HepG2 (cell line): ENCODE results near the gene CAMK2N2. TPM values are rescaled to one million over a fixed set of nuclear protein-coding genes. Genes with fewer than 3 reads are reported as not detected.

ENCODE experiments used
- ARID2 ChIP-seq: sonication (generic); formaldehyde crosslinking; IDR thresholded peaks from 2 replicates; pipeline ENCODE4 v1.8.1; 2022; ENCODE audit warnings: mild to moderate bottlenecking, missing genetic modification reagents, borderline replicate concordance
- ARNT2 ChIP-seq: sonication (generic); formaldehyde crosslinking; IDR thresholded peaks from 2 replicates; pipeline ENCODE4 v1.8.0; 2022; ENCODE audit warnings: mild to moderate bottlenecking, low read depth, missing genetic modification reagents, moderate library complexity
- CEBPG ChIP-seq: IDR thresholded peaks from 2 replicates; pipeline ENCODE4 v1.6.1; 2016
- CREBL2 ChIP-seq: sonication (generic); formaldehyde crosslinking; IDR thresholded peaks from 2 replicates; pipeline ENCODE4 v1.8.1; 2023; ENCODE audit warnings: missing genetic modification reagents, mild to moderate bottlenecking, borderline replicate concordance
- DMAP1 ChIP-seq: IDR thresholded peaks from 2 replicates; pipeline ENCODE4 v1.6.1; 2016
- E2F2 ChIP-seq: sonication (generic); formaldehyde crosslinking; IDR thresholded peaks from 2 replicates; pipeline ENCODE4 v1.4.0; 2020; ENCODE audit warnings: missing genetic modification reagents, borderline replicate concordance
- ELF1 ChIP-seq: sonication (generic); formaldehyde crosslinking; IDR thresholded peaks from 2 replicates; pipeline ENCODE4 v1.4.0; 2020; ENCODE audit warnings: missing genetic modification reagents
- GATA4 ChIP-seq: sonication (generic); IDR thresholded peaks from 2 replicates; pipeline ENCODE4 v1.6.1; 2016; ENCODE audit warnings: antibody characterized with exemption, low read depth, borderline replicate concordance
- GATAD1 ChIP-seq: IDR thresholded peaks from 2 replicates; pipeline ENCODE4 v1.6.1; 2016; ENCODE audit warnings: missing genetic modification reagents, missing compliant biosample characterization
- IRX3 ChIP-seq: sonication (generic); formaldehyde crosslinking; IDR thresholded peaks from 2 replicates; pipeline ENCODE4 v1.8.1; 2023; ENCODE audit warnings: mild to moderate bottlenecking, low read depth, missing genetic modification reagents, borderline replicate concordance
- JUND ChIP-seq: sonication (generic); formaldehyde crosslinking; IDR thresholded peaks from 2 replicates; pipeline ENCODE4 v1.8.0; 2022; ENCODE audit warnings: mild to moderate bottlenecking, missing genetic modification reagents
- KLF13 ChIP-seq: sonication (generic); formaldehyde crosslinking; IDR thresholded peaks from 2 replicates; pipeline ENCODE4 v1.4.0; 2020; ENCODE audit warnings: mild to moderate bottlenecking, missing genetic modification reagents
- KMT2B ChIP-seq: IDR thresholded peaks from 2 replicates; pipeline ENCODE4 v1.6.1; 2016; ENCODE audit warnings: missing genetic modification reagents, missing compliant biosample characterization
- MEF2D ChIP-seq: sonication (generic); formaldehyde crosslinking; IDR thresholded peaks from 2 replicates; pipeline ENCODE4 v1.5.1; 2020; ENCODE audit warnings: mild to moderate bottlenecking, missing genetic modification reagents
- MIER3 ChIP-seq: IDR thresholded peaks from 2 replicates; pipeline ENCODE4 v1.6.1; 2016; ENCODE audit warnings: missing compliant biosample characterization, borderline replicate concordance
- POLR2A ChIP-seq, 2 experiments: IDR thresholded peaks; 2 replicates each; pipeline ENCODE4 v1.6.1; 2011; ENCODE audit warnings: low read depth in 2 of 2, low read length in 2 of 2, mild to moderate bottlenecking in 1 of 2, moderate library complexity in 1 of 2; ENCODE audit not compliant: insufficient read depth in 1 of 2
- TAF15 ChIP-seq: fragments of 200-400 bp; formaldehyde crosslinking; IDR thresholded peaks from one replicate; pipeline ENCODE4 v1.6.1; 2018; ENCODE audit warnings: mild to moderate bottlenecking, low read depth, low read length; ENCODE audit not compliant: poor library complexity, severe bottlenecking
- TP53 ChIP-seq: sonication (generic); formaldehyde crosslinking; conservative IDR thresholded peaks from 2 replicates; pipeline ENCODE4 v1.4.0; 2020; ENCODE audit warnings: missing genetic modification reagents
- ZBTB20 ChIP-seq: sonication (generic); formaldehyde crosslinking; IDR thresholded peaks from 2 replicates; pipeline ENCODE4 v1.8.1; 2023; ENCODE audit warnings: missing genetic modification reagents, low read depth, mild to moderate bottlenecking, borderline replicate concordance
- ZNF256 ChIP-seq: sonication (generic); formaldehyde crosslinking; conservative IDR thresholded peaks from 2 replicates; pipeline ENCODE4 v1.4.0; 2020; ENCODE audit warnings: missing genetic modification reagents
- ZNF329 ChIP-seq: sonication (generic); formaldehyde crosslinking; IDR thresholded peaks from 2 replicates; pipeline ENCODE4 v1.9.0; 2021; ENCODE audit warnings: low read depth, mild to moderate bottlenecking, missing genetic modification reagents
- ZNF446 ChIP-seq: sonication (generic); formaldehyde crosslinking; IDR thresholded peaks from 2 replicates; pipeline ENCODE4 v1.5.0; 2020; ENCODE audit warnings: mild to moderate bottlenecking, missing genetic modification reagents
- ZNF75D ChIP-seq: sonication (generic); formaldehyde crosslinking; IDR thresholded peaks from 2 replicates; pipeline ENCODE4 v1.8.1; 2023; ENCODE audit warnings: missing genetic modification reagents, mild to moderate bottlenecking, borderline replicate concordance
- ZNF782 ChIP-seq: sonication (generic); formaldehyde crosslinking; IDR thresholded peaks from 2 replicates; pipeline ENCODE4 v1.4.0; 2020; ENCODE audit warnings: missing genetic modification reagents, mild to moderate bottlenecking, borderline replicate concordance
- polyA plus RNA-seq, 8 experiments: library from polyadenylated mRNA; depleted of rRNA in 3 of 8; stranded (reverse) in 7 of 8; unstranded in 1 of 8; fragments of >200 nt; fragmentation: Illumina TruSeq in 4 of 8; extraction: Trizol in 4 of 8; gene quantifications; 2 replicates each; pipeline versions ENCODE4 v1.2.1 to v1.2.3, GENCODE V29; 2011 to 2016; ENCODE audit warnings: low read depth in 4 of 8, missing spikeins in 1 of 8, mixed read lengths in 1 of 8; ENCODE audit not compliant: insufficient read depth in 1 of 8
- total RNA-seq, 5 experiments: library from RNA; depleted of rRNA; stranded (reverse); fragments of >200 nt; fragmentation: Illumina TruSeq; extraction: Trizol; gene quantifications; 2 replicates each; pipeline ENCODE4 v1.2.3, GENCODE V29; 2016; ENCODE audit warnings: low read depth in 1 of 5
- TF ChIP-seq, protein P1 (sequence below): sonication (generic); formaldehyde crosslinking; IDR thresholded peaks from 2 replicates; pipeline ENCODE4 v1.9.0; 2021; ENCODE audit warnings: missing genetic modification reagents, mild to moderate bottlenecking, borderline replicate concordance
- TF ChIP-seq, protein P2 (sequence below): sonication (generic); formaldehyde crosslinking; IDR thresholded peaks from 2 replicates; pipeline ENCODE4 v1.4.0; 2020; ENCODE audit warnings: missing genetic modification reagents, borderline replicate concordance

Gene CAMK2N2
- total and polyA plus RNA-seq, 2 of the 13 experiments (the other 11 are each of a cell fraction or from before 2014, with no cell fraction given): 0.12 to 0.27 TPM

DNA sequence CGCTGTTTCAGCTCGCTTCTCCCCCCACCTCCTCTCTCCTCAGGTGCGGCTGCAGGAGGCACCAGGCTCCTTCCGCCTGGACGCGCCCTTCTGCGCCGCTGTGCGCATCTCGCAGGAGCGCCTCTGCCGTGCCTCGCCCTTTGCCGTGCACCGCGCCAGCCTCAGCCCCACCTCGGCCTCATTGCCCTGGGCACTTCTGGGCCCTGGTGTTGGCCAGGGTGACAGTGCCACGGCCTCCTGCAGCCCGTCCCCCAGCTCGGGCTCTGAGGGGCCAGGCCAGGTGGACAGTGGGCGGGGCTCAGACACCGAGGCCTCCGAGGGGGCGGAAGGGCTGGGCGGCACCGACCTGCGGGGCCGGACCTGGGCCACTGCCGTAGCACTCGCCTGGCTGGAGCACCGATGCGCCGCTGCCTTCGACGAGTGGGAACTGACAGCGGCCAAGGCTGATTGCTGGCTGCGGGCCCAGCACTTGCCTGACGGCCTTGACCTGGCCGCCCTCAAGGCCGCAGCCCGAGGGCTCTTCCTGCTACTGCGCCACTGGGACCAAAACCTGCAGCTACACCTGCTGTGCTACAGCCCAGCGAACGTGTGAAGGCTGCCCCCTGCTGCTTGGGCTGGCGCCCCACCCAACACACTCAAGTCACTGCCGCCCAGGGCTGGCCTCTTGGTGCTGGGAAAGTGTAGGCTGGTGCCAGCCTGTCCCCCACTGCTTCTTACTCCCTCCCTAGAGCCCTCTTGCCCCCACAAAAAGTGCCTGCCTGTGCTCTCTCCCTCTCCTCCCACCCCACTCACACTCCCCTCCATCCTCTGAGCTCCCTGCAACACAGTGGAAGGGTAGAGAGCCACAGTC, 19.7 kb downstream of the CAMK2N2 start (continued):
- TF ChIP-seq DMAP1: peak; percentile 45; the same call in 1 of the 2 replicates
- peak; percentile 54; the same call in 1 of the 2 replicates for TF ChIP-seq CEBPG (CRISPR knock-in tag)
- TF ChIP-seq E2F2 (CRISPR knock-in tag): peak; percentile 38; the same call in 1 of the 2 replicates
- no peak for TF ChIP-seq ZNF446 (CRISPR knock-in tag)
- no peak for TF ChIP-seq JUND (CRISPR knock-in tag)
- no peak for TF ChIP-seq GATA4
- 0 out of 2 replicates have a peak, but pooled peaks have one; percentile 37 for TF ChIP-seq MEF2D (CRISPR knock-in tag)
- no peak for TF ChIP-seq TAF15
- no peak for TF ChIP-seq ZNF75D (CRISPR knock-in tag)
- TF ChIP-seq ARNT2 (CRISPR knock-in tag): peak; percentile 46; the same call in 1 of the 2 replicates
- no peak for TF ChIP-seq KLF13 (CRISPR knock-in tag)
- peak; percentile 74; the same call in 1 of the 2 replicates for TF ChIP-seq GATAD1 (CRISPR knock-in tag)
- TF ChIP-seq MIER3 (CRISPR knock-in tag): peak; percentile 96; the same call in 1 of the 2 replicates
- TF ChIP-seq ZBTB20 (CRISPR knock-in tag): peak; percentile 77; the same call in 1 of the 2 replicates
- TF ChIP-seq IRX3 (CRISPR knock-in tag): peak; percentile 60; the same call in 1 of the 2 replicates
- TF ChIP-seq, protein P1, sequence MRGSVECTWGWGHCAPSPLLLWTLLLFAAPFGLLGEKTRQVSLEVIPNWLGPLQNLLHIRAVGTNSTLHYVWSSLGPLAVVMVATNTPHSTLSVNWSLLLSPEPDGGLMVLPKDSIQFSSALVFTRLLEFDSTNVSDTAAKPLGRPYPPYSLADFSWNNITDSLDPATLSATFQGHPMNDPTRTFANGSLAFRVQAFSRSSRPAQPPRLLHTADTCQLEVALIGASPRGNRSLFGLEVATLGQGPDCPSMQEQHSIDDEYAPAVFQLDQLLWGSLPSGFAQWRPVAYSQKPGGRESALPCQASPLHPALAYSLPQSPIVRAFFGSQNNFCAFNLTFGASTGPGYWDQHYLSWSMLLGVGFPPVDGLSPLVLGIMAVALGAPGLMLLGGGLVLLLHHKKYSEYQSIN (CRISPR knock-in tag): no peak
- no peak for TF ChIP-seq CREBL2
- TF ChIP-seq, protein P2, sequence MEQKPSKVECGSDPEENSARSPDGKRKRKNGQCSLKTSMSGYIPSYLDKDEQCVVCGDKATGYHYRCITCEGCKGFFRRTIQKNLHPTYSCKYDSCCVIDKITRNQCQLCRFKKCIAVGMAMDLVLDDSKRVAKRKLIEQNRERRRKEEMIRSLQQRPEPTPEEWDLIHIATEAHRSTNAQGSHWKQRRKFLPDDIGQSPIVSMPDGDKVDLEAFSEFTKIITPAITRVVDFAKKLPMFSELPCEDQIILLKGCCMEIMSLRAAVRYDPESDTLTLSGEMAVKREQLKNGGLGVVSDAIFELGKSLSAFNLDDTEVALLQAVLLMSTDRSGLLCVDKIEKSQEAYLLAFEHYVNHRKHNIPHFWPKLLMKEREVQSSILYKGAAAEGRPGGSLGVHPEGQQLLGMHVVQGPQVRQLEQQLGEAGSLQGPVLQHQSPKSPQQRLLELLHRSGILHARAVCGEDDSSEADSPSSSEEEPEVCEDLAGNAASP: peak; percentile 96
- peak; percentile 90 for TF ChIP-seq ELF1
- TF ChIP-seq KMT2B (CRISPR knock-in tag): 0 out of 2 replicates have a peak, but pooled peaks have one; percentile 40
- TF ChIP-seq ARID2 (CRISPR knock-in tag): peak; percentile 42; the same call in 1 of the 2 replicates
- no peak for TF ChIP-seq POLR2A (IDR thresholded peaks at IDR 0.05; ENCODE audit: insufficient read depth in 1 of 2, low read depth in 2 of 2, low read length in 2 of 2)
- TF ChIP-seq TP53 (CRISPR knock-in tag): peak; percentile 91
- TF ChIP-seq ZNF256 (CRISPR knock-in tag): peak; percentile 76; the same call in 1 of the 2 replicates
- TF ChIP-seq ZNF782 (CRISPR knock-in tag): peak; percentile 94
- peak; percentile 83; the same call in 1 of the 2 replicates for TF ChIP-seq ZNF329 (CRISPR knock-in tag)
